ENCODE measurements around the gene TTC22.

TTC22 gene

DNA sequence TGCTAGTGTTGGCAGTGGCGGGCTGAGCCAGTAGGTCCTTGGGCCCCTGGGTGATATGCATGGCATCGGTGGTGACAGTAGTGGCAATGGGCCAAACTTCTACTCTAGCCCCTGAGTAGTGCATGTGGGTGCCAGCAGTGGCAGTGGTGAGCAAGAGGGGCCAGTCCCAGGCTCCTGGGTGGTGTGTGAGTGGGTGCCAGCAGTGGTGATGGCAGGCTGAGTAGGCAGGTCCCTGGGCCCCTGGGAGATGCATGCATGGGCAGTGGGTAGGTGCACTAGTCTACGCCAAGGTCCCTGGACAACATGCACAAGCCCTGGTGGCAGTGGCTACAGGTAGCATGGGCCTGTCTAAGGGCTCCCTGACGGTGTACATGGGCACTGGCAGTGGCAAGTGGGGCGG, 24.6 kb upstream of the TTC22 start:
- H3K4me1 ChIP-seq (ENCODE audit: control insufficient read depth, low read depth, low read length): no peaks in the 10 kb centered on the region
- H4K5ac ChIP-seq (ENCODE audit: low read length): no peak overlapping the region
- H3K9ac ChIP-seq (ENCODE audit: low read length): no peak overlapping the region
- no peak overlapping the region for H2BK120ac ChIP-seq (ENCODE audit: low read depth, low read length)
- no peaks in the 10 kb centered on the region for H3K79me1 ChIP-seq (ENCODE audit: low read length)
- H2AK5ac ChIP-seq (ENCODE audit: low read length): no peak overlapping the region
- no peak overlapping the region for H3K56ac ChIP-seq (ENCODE audit: low read length)
- H3K27ac ChIP-seq (ENCODE audit: low read depth, low read length): no peak overlapping the region
- H3K18ac ChIP-seq (ENCODE audit: low read length): no peak overlapping the region
- H3K27me3 ChIP-seq (ENCODE audit: insufficient read depth, low read length, poor library complexity): no peaks in the 10 kb centered on the region
- no peak for DNase-seq
- H4K8ac ChIP-seq (ENCODE audit: low read depth, low read length): no peak overlapping the region
- H3K36me3 ChIP-seq (ENCODE audit: control insufficient read depth, insufficient read depth, low read length): no peaks in the 10 kb centered on the region
- H2BK5ac ChIP-seq (ENCODE audit: low read length): no peak overlapping the region
- no peak overlapping the region for H3K4me2 ChIP-seq (ENCODE audit: low read length)
- no peak overlapping the region for H2BK15ac ChIP-seq (replicated peaks; ENCODE audit: low read depth)
- no CpG with 5 or more reads among the region's 5 CpGs for WGBS (ENCODE audit: extremely low coverage, insufficient coverage, low lambda C conversion rate)
- no peak overlapping the region for H3K23ac ChIP-seq (ENCODE audit: low read length)
- no peak overlapping the region for H3K4me3 ChIP-seq (ENCODE audit: low read length)
- H3K4ac ChIP-seq (ENCODE audit: low read depth, low read length): no peak overlapping the region
- no peaks in the 10 kb centered on the region for H3K79me2 ChIP-seq (ENCODE audit: control insufficient read depth, insufficient read depth, low read length)

DNA sequence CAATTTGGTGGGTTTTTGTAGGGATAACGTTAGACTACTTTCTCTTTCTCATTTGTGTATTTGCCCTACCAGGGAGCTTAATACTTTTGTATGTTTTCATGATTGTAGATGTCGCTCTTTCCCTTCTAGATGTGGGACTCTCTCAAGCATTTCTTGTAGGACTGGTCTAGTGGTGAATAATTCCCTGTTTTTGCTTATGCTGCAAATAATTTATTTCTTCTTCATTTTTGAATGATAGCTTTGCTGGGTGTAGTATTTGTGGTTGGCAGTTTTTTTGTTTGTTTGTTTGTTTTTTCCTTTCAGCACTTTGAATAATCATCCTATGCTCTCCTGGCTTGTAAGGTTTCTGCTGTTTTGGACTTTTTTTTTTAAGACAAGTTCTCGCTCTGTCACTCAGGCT, 22.5 kb upstream of the TTC22 start:
- no peaks in the 10 kb centered on the region for H3K36me3 ChIP-seq (ENCODE audit: control insufficient read depth, insufficient read depth, low read length)
- no peak overlapping the region for H3K9ac ChIP-seq (ENCODE audit: low read length)
- H3K23ac ChIP-seq (ENCODE audit: low read length): no peak overlapping the region
- WGBS (ENCODE audit: extremely low coverage, insufficient coverage, low lambda C conversion rate): no CpG with 5 or more reads among the region's 3 CpGs
- H2AK5ac ChIP-seq (ENCODE audit: low read length): no peak overlapping the region
- H3K27me3 ChIP-seq (ENCODE audit: insufficient read depth, low read length, poor library complexity): no peaks in the 10 kb centered on the region
- no peak overlapping the region for H2BK120ac ChIP-seq (ENCODE audit: low read depth, low read length)
- no peaks in the 10 kb centered on the region for H3K4me1 ChIP-seq (ENCODE audit: control insufficient read depth, low read depth, low read length)
- no peak overlapping the region for H2BK5ac ChIP-seq (ENCODE audit: low read length)
- H4K8ac ChIP-seq (ENCODE audit: low read depth, low read length): no peak overlapping the region
- no peak overlapping the region for H3K4ac ChIP-seq (ENCODE audit: low read depth, low read length)
- H4K5ac ChIP-seq (ENCODE audit: low read length): no peak overlapping the region
- H3K18ac ChIP-seq (ENCODE audit: low read length): no peak overlapping the region
- no peaks in the 10 kb centered on the region for H3K79me1 ChIP-seq (ENCODE audit: low read length)
- no peaks in the 10 kb centered on the region for H3K79me2 ChIP-seq (ENCODE audit: control insufficient read depth, insufficient read depth, low read length)
- no peak overlapping the region for H3K4me3 ChIP-seq (ENCODE audit: low read length)
- no peak overlapping the region for H3K56ac ChIP-seq (ENCODE audit: low read length)
- H3K4me2 ChIP-seq (ENCODE audit: low read length): no peak overlapping the region
- H3K27ac ChIP-seq (ENCODE audit: low read depth, low read length): no peak overlapping the region
- DNase-seq: no peak
- no peak overlapping the region for H2BK15ac ChIP-seq (replicated peaks; ENCODE audit: low read depth)

GRCh38 chr1:54819733-54820132, 18.6 kb upstream of the TTC22 start:
- Histone ChIP-seq H4K5ac (ENCODE audit: low read length) (no peak overlapping the region), H3K4me2 (ENCODE audit: low read length) (no peak overlapping the region), H3K4me1 (ENCODE audit: control insufficient read depth, low read depth, low read length) (no peaks in the 10 kb centered on the region), H3K4me3 (ENCODE audit: low read length) (no peak overlapping the region), H4K8ac (ENCODE audit: low read depth, low read length) (no peak overlapping the region), H2BK120ac (ENCODE audit: low read depth, low read length) (no peak overlapping the region), H3K79me1 (ENCODE audit: low read length) (no peaks in the 10 kb centered on the region), H3K56ac (ENCODE audit: low read length) (no peak overlapping the region), H3K27me3 (ENCODE audit: insufficient read depth, low read length, poor library complexity) (no peaks in the 10 kb centered on the region), H2BK5ac (ENCODE audit: low read length) (no peak overlapping the region), H3K36me3 (ENCODE audit: control insufficient read depth, insufficient read depth, low read length) (no peaks in the 10 kb centered on the region), H2BK15ac (replicated peaks; ENCODE audit: low read depth) (no peak overlapping the region), H2AK5ac (ENCODE audit: low read length) (no peak overlapping the region), H3K27ac (ENCODE audit: low read depth, low read length) (no peak overlapping the region), H3K9ac (ENCODE audit: low read length) (no peak overlapping the region), H3K79me2 (ENCODE audit: control insufficient read depth, insufficient read depth, low read length) (no peaks in the 10 kb centered on the region), H3K4ac (ENCODE audit: low read depth, low read length) (no peak overlapping the region), H3K23ac (ENCODE audit: low read length) (no peak overlapping the region), H3K18ac (ENCODE audit: low read length) (no peak overlapping the region)
- DNase-seq: no peak

DNA sequence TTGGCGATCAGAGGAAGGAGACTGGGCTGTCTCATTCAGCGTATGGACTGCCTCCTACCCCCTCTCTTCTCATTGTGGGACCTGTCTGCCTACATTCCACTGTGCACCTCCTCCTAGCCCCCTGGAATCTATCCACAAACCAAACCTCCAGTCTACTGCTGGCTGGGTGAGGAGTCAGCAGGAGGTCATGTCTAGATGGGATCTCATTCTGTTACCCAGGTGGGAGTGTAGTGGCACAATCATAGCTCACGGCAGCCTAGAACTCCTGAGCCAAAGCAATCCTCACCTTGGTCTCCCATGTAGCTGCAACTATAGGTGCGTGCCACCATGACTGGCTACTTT, 18.0 kb upstream of the TTC22 start:
- H2BK5ac ChIP-seq (ENCODE audit: low read length): no peak overlapping the region
- no peak overlapping the region for H2AK5ac ChIP-seq (ENCODE audit: low read length)
- no peak overlapping the region for H3K4me2 ChIP-seq (ENCODE audit: low read length)
- H4K5ac ChIP-seq (ENCODE audit: low read length): no peak overlapping the region
- no peaks in the 10 kb centered on the region for H3K36me3 ChIP-seq (ENCODE audit: control insufficient read depth, insufficient read depth, low read length)
- no peak overlapping the region for H3K18ac ChIP-seq (ENCODE audit: low read length)
- no peak for DNase-seq
- WGBS (ENCODE audit: extremely low coverage, insufficient coverage, low lambda C conversion rate): no CpG with 5 or more reads among the region's 4 CpGs
- H3K23ac ChIP-seq (ENCODE audit: low read length): no peak overlapping the region
- no peak overlapping the region for H3K56ac ChIP-seq (ENCODE audit: low read length)
- H3K79me2 ChIP-seq (ENCODE audit: control insufficient read depth, insufficient read depth, low read length): no peaks in the 10 kb centered on the region
- no peaks in the 10 kb centered on the region for H3K4me1 ChIP-seq (ENCODE audit: control insufficient read depth, low read depth, low read length)
- no peak overlapping the region for H3K4me3 ChIP-seq (ENCODE audit: low read length)
- no peak overlapping the region for H4K8ac ChIP-seq (ENCODE audit: low read depth, low read length)
- H3K27me3 ChIP-seq (ENCODE audit: insufficient read depth, low read length, poor library complexity): no peaks in the 10 kb centered on the region
- no peaks in the 10 kb centered on the region for H3K79me1 ChIP-seq (ENCODE audit: low read length)
- H2BK120ac ChIP-seq (ENCODE audit: low read depth, low read length): no peak overlapping the region
- H2BK15ac ChIP-seq (replicated peaks; ENCODE audit: low read depth): no peak overlapping the region
- no peak overlapping the region for H3K9ac ChIP-seq (ENCODE audit: low read length)
- H3K27ac ChIP-seq (ENCODE audit: low read depth, low read length): no peak overlapping the region
- H3K4ac ChIP-seq (ENCODE audit: low read depth, low read length): no peak overlapping the region

GRCh38 chr1:54818461-54819194, 17.5 kb upstream of the TTC22 start:
- no peak overlapping the region for H2BK120ac ChIP-seq (ENCODE audit: low read depth, low read length)
- WGBS (ENCODE audit: extremely low coverage, insufficient coverage, low lambda C conversion rate): no CpG with 5 or more reads among the region's 5 CpGs
- no peak overlapping the region for H3K56ac ChIP-seq (ENCODE audit: low read length)

DNA sequence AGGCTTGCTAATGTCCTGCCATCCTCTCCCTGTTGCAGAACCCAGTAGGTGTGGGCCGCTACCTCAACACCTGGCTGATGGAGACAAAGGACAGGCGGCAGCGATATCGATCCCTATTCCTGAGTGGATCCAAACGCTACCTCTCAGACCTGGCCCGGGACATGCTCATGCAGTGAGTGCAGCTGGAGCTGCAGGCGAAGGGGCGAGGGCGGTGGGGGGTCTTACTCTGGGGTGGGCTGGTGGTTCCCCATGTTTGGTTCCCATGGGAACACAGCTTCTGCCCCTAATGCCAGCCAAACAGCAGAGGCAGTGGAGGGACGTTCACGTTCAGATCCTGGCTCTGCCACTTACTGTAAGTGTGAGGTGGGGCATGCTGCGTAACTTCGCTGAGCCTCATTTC, 15.8 kb upstream of the TTC22 start:
- Histone ChIP-seq H2BK15ac (replicated peaks; ENCODE audit: low read depth) (no peak overlapping the region), H3K27me3 (ENCODE audit: insufficient read depth, low read length, poor library complexity) (no peaks in the 10 kb centered on the region), H3K4me1 (ENCODE audit: control insufficient read depth, low read depth, low read length) (peaks cover 4% of the 10 kb centered on the region), H4K8ac (ENCODE audit: low read depth, low read length) (no peak overlapping the region), H2AK5ac (ENCODE audit: low read length) (no peak overlapping the region), H3K23ac (ENCODE audit: low read length) (no peak overlapping the region), H3K9ac (ENCODE audit: low read length) (no peak overlapping the region), H3K4me2 (ENCODE audit: low read length) (no peak overlapping the region), H3K27ac (ENCODE audit: low read depth, low read length) (no peak overlapping the region), H3K79me1 (ENCODE audit: low read length) (no peaks in the 10 kb centered on the region), H4K5ac (ENCODE audit: low read length) (no peak overlapping the region), H2BK120ac (ENCODE audit: low read depth, low read length) (no peak overlapping the region), H3K18ac (ENCODE audit: low read length) (no peak overlapping the region), H3K4me3 (ENCODE audit: low read length) (no peak overlapping the region), H3K56ac (ENCODE audit: low read length) (no peak overlapping the region), H3K4ac (ENCODE audit: low read depth, low read length) (no peak overlapping the region), H3K79me2 (ENCODE audit: control insufficient read depth, insufficient read depth, low read length) (no peaks in the 10 kb centered on the region), H3K36me3 (ENCODE audit: control insufficient read depth, insufficient read depth, low read length) (no peaks in the 10 kb centered on the region), H2BK5ac (ENCODE audit: low read length) (no peak overlapping the region)
- WGBS (ENCODE audit: extremely low coverage, insufficient coverage, low lambda C conversion rate): no CpG with 5 or more reads among the region's 13 CpGs
- no peak for DNase-seq

More at GRCh38 chr1:54818461-54819194, 17.5 kb upstream of the TTC22 start:
- Histone ChIP-seq H2BK5ac (ENCODE audit: low read length) (no peak overlapping the region), H3K9ac (ENCODE audit: low read length) (no peak overlapping the region), H3K4me3 (ENCODE audit: low read length) (no peak overlapping the region), H3K79me1 (ENCODE audit: low read length) (no peaks in the 10 kb centered on the region), H2BK15ac (replicated peaks; ENCODE audit: low read depth) (no peak overlapping the region), H3K4ac (ENCODE audit: low read depth, low read length) (no peak overlapping the region), H3K36me3 (ENCODE audit: control insufficient read depth, insufficient read depth, low read length) (no peaks in the 10 kb centered on the region), H4K8ac (ENCODE audit: low read depth, low read length) (no peak overlapping the region), H3K18ac (ENCODE audit: low read length) (no peak overlapping the region), H3K27me3 (ENCODE audit: insufficient read depth, low read length, poor library complexity) (no peaks in the 10 kb centered on the region), H3K79me2 (ENCODE audit: control insufficient read depth, insufficient read depth, low read length) (no peaks in the 10 kb centered on the region), H3K23ac (ENCODE audit: low read length) (no peak overlapping the region), H3K27ac (ENCODE audit: low read depth, low read length) (no peak overlapping the region), H2AK5ac (ENCODE audit: low read length) (no peak overlapping the region), H3K4me2 (ENCODE audit: low read length) (no peak overlapping the region), H4K5ac (ENCODE audit: low read length) (no peak overlapping the region), H3K4me1 (ENCODE audit: control insufficient read depth, low read depth, low read length) (peaks cover 2% of the 10 kb centered on the region)
- DNase-seq: no peak

Measured in mesendoderm (in vitro differentiated cells).